GM12864 (cell line): ENCODE data around the gene SYT12.
A peak's percentile ranks its signal among the peaks of the same experiment; 100 is the strongest.

ENCODE experiments used
- DNase-seq: peaks from one replicate; pipeline ENCODE4 v3.0.0-alpha.2; 2011; ENCODE audit warnings: low read depth
- H3K4me3 ChIP-seq: 2 replicates; pipeline ENCODE4 v1.5.1; 2011; ENCODE audit warnings: mild to moderate bottlenecking, low read depth, low read length, control low read depth
- TF ChIP-seq, protein P1 (sequence below): IDR thresholded peaks from 2 replicates; pipeline ENCODE4 v1.5.1; 2011; ENCODE audit warnings: low read depth, mild to moderate bottlenecking, moderate library complexity, low read length, control low read depth, inconsistent platforms; ENCODE audit errors: missing control alignments

The SYT12 gene, protein sequence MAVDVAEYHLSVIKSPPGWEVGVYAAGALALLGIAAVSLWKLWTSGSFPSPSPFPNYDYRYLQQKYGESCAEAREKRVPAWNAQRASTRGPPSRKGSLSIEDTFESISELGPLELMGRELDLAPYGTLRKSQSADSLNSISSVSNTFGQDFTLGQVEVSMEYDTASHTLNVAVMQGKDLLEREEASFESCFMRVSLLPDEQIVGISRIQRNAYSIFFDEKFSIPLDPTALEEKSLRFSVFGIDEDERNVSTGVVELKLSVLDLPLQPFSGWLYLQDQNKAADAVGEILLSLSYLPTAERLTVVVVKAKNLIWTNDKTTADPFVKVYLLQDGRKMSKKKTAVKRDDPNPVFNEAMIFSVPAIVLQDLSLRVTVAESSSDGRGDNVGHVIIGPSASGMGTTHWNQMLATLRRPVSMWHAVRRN

DNA sequence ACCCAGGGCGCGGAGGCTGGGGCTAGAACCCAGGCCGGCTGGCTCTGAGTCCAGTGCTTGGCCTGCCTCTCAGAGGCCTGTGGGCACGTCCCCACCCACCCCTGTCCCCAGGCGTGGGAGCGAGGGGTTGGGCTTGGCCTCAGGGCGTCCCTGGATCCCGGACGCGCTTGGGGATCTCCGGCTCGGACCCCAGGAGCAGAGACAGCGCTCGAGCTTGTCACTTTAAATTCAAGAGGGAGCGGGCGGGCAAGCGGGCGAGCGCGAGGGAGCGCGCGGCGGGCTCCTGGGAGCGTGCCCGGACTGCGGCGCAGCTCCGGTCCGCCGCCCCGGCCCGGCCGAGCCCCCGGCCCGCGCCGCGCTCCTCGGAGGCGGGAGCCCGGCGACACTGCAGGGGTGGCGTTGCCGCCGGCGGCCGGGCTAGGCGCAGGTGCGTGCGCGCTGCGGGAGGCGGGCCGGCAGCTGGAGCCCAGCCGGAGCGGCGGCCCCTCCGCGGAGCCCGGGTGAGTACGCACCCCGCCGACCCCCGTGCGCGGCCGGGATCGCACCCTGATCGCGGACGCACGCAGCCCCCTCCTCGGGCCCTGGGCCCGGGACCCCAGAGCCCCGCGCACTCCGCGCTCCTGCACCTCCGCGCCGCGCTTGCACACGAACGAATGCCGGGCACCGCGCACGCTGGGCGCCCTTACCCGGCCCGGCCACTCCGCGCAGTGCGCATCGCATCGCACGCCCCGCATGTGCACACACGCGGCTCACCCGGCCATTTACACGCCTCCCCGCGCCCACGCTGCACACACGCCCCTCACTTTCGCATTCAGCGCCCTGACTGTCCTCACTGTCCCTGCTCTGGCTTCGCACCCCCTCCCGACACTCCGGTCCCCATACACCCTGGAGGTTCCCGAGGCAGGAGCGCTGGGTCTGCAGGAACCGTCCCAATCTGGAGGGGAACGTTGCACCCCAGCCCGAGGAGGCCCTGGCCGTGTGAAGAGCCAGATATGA lies at the start of gene SYT12:
Gene SYT12 (plus strand): TSS at position 174 of the 996 bp plus-strand sequence. CDS start 7,011 bp downstream, outside the sequence.
- TF ChIP-seq, protein P1, sequence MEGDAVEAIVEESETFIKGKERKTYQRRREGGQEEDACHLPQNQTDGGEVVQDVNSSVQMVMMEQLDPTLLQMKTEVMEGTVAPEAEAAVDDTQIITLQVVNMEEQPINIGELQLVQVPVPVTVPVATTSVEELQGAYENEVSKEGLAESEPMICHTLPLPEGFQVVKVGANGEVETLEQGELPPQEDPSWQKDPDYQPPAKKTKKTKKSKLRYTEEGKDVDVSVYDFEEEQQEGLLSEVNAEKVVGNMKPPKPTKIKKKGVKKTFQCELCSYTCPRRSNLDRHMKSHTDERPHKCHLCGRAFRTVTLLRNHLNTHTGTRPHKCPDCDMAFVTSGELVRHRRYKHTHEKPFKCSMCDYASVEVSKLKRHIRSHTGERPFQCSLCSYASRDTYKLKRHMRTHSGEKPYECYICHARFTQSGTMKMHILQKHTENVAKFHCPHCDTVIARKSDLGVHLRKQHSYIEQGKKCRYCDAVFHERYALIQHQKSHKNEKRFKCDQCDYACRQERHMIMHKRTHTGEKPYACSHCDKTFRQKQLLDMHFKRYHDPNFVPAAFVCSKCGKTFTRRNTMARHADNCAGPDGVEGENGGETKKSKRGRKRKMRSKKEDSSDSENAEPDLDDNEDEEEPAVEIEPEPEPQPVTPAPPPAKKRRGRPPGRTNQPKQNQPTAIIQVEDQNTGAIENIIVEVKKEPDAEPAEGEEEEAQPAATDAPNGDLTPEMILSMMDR, result no peak
- H3K4me3 ChIP-seq, result no peak within 1 kb of the TSS
- DNase-seq, result no peak

DNA sequence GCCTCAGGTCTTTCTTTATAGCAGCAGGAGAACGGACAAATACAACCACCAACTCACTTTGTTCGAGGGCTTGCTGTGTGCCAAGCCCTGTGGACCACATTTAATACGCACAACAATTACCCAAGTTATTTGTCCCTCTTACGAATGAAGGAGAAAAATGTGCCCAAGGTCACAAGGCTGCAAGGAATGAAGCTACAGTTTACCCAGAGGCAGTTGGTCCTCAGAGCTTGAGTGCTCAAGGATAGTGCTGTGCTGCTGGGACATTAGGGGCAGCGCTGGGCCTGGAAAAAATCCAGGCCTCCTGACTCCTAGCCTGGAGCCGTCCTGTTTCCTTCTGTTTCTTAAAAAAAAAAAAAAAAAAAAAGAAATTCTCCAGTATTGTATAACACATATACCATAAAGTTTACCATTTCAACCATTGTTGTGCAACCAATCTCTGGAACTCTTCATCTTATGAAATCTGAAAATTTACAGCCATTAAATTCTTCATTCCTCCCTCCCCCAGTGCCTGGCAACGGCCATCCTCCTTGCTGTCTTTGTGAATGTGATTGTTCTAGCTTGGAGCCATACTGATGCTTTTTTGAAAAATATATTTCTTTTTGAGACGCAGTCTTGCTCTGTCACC lies 48.9 kb upstream of the SYT12 start:
- DNase-seq, result no peak
- TF ChIP-seq, protein P1, result no peak

DNA sequence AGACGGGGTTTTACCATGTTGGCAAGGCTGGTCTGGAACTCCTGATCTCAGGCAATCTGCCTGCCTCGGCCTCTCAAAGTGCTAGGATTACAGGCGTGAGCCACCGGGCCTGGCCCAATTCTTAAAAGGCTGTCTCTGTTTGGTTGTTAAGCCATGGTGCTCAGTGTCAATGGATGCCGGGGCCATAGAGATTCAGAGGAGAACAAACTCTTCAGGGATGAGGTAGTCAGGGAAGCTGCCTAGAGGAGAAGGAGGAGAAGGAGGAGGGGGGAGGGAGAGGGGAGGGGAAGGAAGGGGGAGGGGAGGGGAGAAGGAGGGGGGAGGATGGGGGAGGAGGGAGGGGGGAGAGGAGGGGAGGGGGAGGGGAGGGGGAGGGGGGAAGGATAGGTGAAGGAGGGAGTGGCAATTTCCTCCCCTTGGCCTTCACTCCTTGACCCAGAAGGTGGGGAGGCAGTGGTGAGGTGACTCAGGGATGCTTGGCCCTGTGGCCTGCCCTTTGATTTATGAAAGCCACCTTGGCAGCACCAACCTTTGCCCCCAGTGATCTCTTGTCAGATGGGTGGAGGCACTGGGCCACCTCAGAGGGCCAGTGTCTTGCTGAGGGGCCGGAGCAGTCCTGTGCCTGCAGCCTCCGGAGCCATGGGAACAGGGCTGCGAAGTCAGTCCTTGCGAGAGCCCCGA lies 48.1 kb upstream of the SYT12 start, which contains the start of gene C11orf86:
Gene C11orf86 (plus strand): TSS at position 581 of the 681 bp plus-strand sequence. CDS start 59 bp downstream, at position 640.
- TF ChIP-seq, protein P1, result no peak
- no peak for DNase-seq
- H3K4me3 ChIP-seq, result no peak within 1 kb of the TSS

More for the DNA sequence above, 48.9 kb upstream of the SYT12 start:
- no peak overlapping the region for H3K4me3 ChIP-seq

GRCh38 chr11:66975405-66976027 lies 47.4 kb upstream of the SYT12 start:
- DNase-seq, result no peak
- no peak overlapping the region for H3K4me3 ChIP-seq

GRCh38 chr11:66976028-66976467 lies 46.9 kb upstream of the SYT12 start:
- no peak for DNase-seq
- TF ChIP-seq, protein P1, result peak; percentile 71
- H3K4me3 ChIP-seq, result no peak overlapping the region

More at GRCh38 chr11:66975405-66976027, 47.4 kb upstream of the SYT12 start:
- TF ChIP-seq, protein P1, result no peak
